Right ventricle myocardium inferior (tissue), 1 donor: ENCODE data around the gene RABGAP1. TPM values are rescaled to one million over a fixed set of nuclear protein-coding genes. Genes with fewer than 3 reads are reported as not detected.
"Not testable (repeated sequence)": the region's sequence is repeated elsewhere in the genome, so short reads cannot be mapped to it uniquely, and the experiment has no call there.

Source experiments
- ATAC-seq: fragments of 200-7000 bp; cut with Tn5 transposase; one replicate; pipeline ENCODE4 v1.9.1; 2020; ENCODE audit warnings: mild to moderate bottlenecking, moderate library complexity
- DNase-seq: peaks from one replicate; pipeline ENCODE4 v3.0.0; 2021; ENCODE audit errors: missing footprints
- intact Hi-C: fragments of 100-400 bp; cut with DNase I; formaldehyde crosslinking; loops from one replicate; pipeline ENCODE4 v1.11.0; 2022
- long read RNA-seq: library from polyadenylated mRNA; unstranded; transcript quantifications from one replicate; pipeline ENCODE4 v2.0.0, GENCODE V29; 2021
- total RNA-seq: library from RNA; stranded (reverse); fragmentation: NEBNext Ultra II Directional; extraction: Animal tissue kit (Norgen Biotek cat#: 25700); gene quantifications from one replicate; pipeline ENCODE4 v1.2.1, GENCODE V29; 2021
- donor health status: DM: no; HTN: yes; CAD: no; lungs with severe emphysema.

The RABGAP1 gene
- total RNA-seq = 45.1 TPM
- long read RNA-seq, full-length matches to known transcripts = 14 of 24 reads
- long read RNA-seq, partial matches to known transcripts = 2 of 24 reads
- long read RNA-seq, other reads (novel, unspliced or antisense) = 8 of 24 reads

- intact Hi-C loops = loop anchor here (5.0 kb wide), 1 partner anchor 34 kb away; the partner anchor contains the start of gene RC3H2
- ATAC-seq (peak; percentile 99), DNase-seq (peak; percentile 100)
Measured at GRCh38 chr9:122940749-122941581, at the start of gene RABGAP1. Gene RABGAP1, plus strand, starts transcription at chr9:122941020. Its CDS starts 16,040 bp downstream, at chr9:122957060.

GRCh38 chr9:122897969-122898368 is 42.9 kb upstream of the RABGAP1 start:
- no peak for ATAC-seq
- intact Hi-C loops = no loop called here
- DNase-seq = no peak

DNA sequence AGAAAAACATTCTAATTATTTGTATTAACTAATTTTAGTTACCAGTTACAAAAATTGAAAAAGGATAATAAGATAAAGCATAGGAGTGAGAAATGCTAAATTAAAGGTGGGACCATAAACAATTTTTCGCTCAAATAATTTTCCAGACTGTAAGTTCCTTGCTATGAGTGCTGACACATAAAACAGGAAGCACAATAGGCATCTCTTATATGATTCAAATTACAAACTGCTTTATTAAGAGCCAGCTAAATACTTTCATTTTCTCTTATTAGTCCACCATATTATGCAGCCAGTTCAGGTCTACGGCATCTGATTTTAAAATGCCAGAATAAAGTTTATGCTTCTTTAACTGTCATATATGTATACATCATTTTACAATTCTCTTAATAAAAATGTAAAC is 40.0 kb upstream of the RABGAP1 start:
- ATAC-seq (no peak), DNase-seq (no peak)
- intact Hi-C loops = loop anchor here (10.0 kb wide), 1 partner anchor 324 kb away; no protein-coding TSS in a partner anchor

GRCh38 chr9:122904466-122904822 is 36.4 kb upstream of the RABGAP1 start:
- ATAC-seq (peak; percentile 27), DNase-seq (peak; percentile 72)
- intact Hi-C loops = loop anchor here (10.0 kb wide), 1 partner anchor 320 kb away; no protein-coding TSS in a partner anchor

GRCh38 chr9:122904823-122905710 is 35.8 kb upstream of the RABGAP1 start, which contains the start of gene RC3H2:
Gene RC3H2, minus strand, starts transcription at chr9:122905359. Its CDS starts 7,850 bp downstream, at chr9:122897509.
- DNase-seq (peak; percentile 99), ATAC-seq (peak; percentile 99)
- intact Hi-C loops = loop anchor here (5.0 to 10.0 kb wide), 2 partner anchors 37 to 320 kb away; partner anchors contain the start of gene RABGAP1

DNA sequence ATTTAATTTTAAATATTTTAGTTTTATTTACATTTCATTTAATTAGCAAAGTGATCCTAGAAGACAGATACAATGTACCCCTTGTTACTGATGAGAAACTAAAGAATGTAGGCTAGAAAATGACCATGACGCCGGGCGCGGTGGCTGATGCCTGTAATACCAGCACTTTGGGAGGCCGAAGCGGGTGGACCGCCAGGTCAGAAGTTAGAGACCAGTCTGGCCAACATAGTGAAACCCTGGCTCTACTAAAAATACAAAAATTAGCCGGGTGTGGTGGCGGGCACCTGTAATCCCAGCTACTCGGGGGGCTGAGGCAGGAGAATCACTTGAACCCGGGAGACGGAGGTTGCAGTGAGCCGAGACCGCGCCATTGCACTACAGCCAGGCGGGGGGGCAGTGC is 34.7 kb upstream of the RABGAP1 start:
- intact Hi-C loops = loop anchor here (5.0 to 10.0 kb wide), 2 partner anchors 36 to 319 kb away; partner anchors contain the start of gene RABGAP1

GRCh38 chr9:122912671-122912963 is 28.2 kb upstream of the RABGAP1 start:
- no peak for DNase-seq
- ATAC-seq = no peak

More for the DNA sequence above, 34.7 kb upstream of the RABGAP1 start:
- not testable (repeated sequence) for ATAC-seq
- DNase-seq = peak; percentile 64

GRCh38 chr9:122912964-122913673 is 27.7 kb upstream of the RABGAP1 start, which contains the start of gene ZBTB6:
Gene ZBTB6, minus strand, starts transcription at chr9:122913323. Its CDS starts 1,251 bp downstream, at chr9:122912072.
- DNase-seq (peak; percentile 76), ATAC-seq (peak; percentile 97)
- intact Hi-C loops = loop anchor here (5.0 kb wide), 1 partner anchor 79 kb away; no protein-coding TSS in a partner anchor

More at GRCh38 chr9:122912671-122912963, 28.2 kb upstream of the RABGAP1 start:
- intact Hi-C loops = loop anchor here (5.0 kb wide), 1 partner anchor 80 kb away; no protein-coding TSS in a partner anchor

DNA sequence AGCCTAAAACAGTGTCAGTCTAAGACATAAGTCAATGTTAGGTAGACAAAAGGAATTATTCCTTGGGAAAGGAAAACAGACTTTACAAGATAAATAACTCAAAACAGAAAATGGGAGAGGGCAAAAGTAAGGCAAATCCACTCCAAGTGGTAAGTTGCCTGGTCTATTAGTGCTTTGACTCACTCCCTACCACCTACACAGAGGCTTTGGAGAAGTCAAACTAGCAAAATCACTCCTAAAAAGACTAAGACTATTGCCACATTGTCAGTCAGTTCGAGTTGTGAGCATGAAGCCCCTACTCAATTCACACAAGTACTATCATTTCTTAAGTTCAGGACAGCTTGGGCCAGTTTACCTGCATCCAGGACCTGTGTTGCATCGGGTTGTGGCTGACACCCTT is 22.5 kb upstream of the RABGAP1 start:
- ATAC-seq = no peak
- DNase-seq = no peak
- intact Hi-C loops = no loop called here

- no peak for DNase-seq
- intact Hi-C loops = no loop called here
- ATAC-seq = no peak
Measured at GRCh38 chr9:122922713-122923112, 18.1 kb upstream of the RABGAP1 start.

- intact Hi-C loops = no loop called here
- DNase-seq (no peak), ATAC-seq (no peak)
Measured at GRCh38 chr9:122923947-122924346, 16.9 kb upstream of the RABGAP1 start.

- DNase-seq (no peak), ATAC-seq (no peak)
- intact Hi-C loops = no loop called here
Measured at GRCh38 chr9:122929796-122930354, 10.9 kb upstream of the RABGAP1 start.

- ATAC-seq (no peak), DNase-seq (no peak)
- intact Hi-C loops = no loop called here
Measured at GRCh38 chr9:122930541-122931225, 10.1 kb upstream of the RABGAP1 start.

- intact Hi-C loops = no loop called here
- DNase-seq (peak; percentile 95), ATAC-seq (peak; percentile 99)
Measured at GRCh38 chr9:122931226-122932121, 9.3 kb upstream of the RABGAP1 start, which contains the start of gene ZBTB26. Gene ZBTB26, minus strand, starts transcription at chr9:122931512. Its CDS starts 11,578 bp downstream, at chr9:122919934.

DNA sequence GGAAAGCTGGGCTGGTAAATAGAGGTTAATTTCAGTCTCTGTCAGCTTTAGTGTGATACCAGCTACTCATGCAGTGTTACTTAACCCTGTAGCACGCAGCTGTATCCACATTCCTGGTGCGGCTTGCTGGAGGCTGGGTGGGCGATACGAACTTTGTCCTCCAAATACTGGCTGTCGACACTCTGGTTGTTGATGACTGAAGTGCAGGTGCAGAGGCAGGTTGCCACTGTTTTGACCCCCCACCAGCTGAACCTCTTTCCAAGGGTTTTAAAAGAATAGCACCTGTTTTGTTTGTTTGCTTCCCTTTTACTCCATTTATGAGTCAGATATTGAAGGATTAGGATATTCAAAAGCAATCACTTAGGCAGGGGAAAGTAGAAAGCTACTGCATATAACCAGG is 4.4 kb upstream of the RABGAP1 start:
- no peak for DNase-seq
- intact Hi-C loops = no loop called here
- no peak for ATAC-seq

GRCh38 chr9:122936883-122937282 is 3.9 kb upstream of the RABGAP1 start:
- DNase-seq (no peak), ATAC-seq (no peak)
- intact Hi-C loops = no loop called here
